ENCODE data around the gene SLC24A3. TPM values are rescaled to one million over a fixed set of nuclear protein-coding genes. Genes with fewer than 3 reads are reported as not detected.

SLC24A3 gene
- total RNA-seq, 1 donor from 2014 or later = not detected

DNA sequence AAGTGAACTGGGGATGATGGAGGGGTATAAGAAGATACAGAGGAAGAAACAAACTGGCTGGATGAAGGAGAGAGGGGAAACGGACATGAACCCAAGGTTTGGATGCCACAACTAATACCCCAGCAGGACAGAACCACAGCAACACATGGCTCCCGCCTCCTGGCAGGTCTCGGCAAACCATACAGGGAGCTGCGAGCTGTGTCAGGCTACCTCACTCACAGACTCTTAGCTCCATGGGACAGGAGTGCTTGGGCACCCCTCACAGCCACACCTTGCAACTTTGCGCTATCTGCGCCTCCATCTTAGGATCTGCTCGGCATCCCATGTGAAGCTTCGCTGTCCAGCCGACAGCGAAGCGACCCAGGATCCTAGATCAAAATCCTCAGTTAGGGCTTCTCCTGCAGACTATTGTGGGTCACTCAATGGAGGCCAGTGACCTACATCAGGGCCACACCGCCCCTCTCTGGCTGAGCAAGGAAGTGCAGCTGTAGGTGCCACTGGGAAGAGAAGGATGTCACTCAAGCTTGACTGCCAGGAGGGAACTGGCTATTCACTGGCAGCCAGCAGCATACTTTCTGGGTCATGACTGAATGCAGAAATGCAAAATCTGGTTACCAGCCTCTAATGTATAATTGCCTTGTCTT lies 371.2 kb downstream of the SLC24A3 start:
- intact Hi-C loops (cut with micrococcal nuclease) = loop anchor here (1.0 to 2.0 kb wide), 3 partner anchors 377 to 1171 kb away; no protein-coding TSS in a partner anchor

DNA sequence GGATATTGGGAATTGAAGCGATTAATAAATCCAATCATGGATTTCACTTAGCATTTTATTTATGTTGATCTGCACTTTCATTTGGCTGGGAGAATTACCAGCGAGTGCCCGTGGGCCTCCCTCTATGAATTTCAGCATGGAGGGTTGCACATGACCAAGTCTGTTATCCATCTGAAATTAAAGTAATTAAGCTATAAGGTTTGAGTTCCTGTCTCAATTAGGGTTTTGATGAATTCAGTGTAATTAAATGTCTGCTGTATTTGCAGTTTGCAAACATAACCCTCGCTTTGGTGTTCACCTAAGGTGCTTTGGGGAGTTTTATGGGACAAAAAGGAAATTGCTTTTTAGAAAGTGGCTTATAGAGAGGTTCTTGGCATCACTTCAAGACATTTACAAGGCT lies 375.8 kb downstream of the SLC24A3 start:
- intact Hi-C loops (cut with micrococcal nuclease) = no loop called here

DNA sequence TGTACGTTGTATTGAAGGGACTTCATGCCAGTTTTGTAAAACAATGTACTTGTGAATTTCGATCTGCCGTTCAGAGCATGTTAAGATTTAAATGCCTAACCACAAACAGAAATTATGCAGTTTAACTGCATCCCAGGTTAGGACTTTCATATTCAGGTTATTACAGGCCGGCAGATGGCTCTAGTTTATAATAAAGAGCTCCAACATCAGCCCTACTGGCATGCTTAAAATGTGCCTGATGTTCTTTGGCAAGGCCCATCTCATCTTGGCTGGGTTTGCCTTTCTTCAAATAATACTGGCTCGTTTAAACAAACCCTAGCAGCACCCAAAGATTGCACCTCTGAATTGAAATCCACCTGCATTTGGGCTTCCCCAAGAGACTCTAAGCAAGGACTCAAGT lies 376.3 kb downstream of the SLC24A3 start:
- intact Hi-C loops (cut with micrococcal nuclease) = no loop called here

DNA sequence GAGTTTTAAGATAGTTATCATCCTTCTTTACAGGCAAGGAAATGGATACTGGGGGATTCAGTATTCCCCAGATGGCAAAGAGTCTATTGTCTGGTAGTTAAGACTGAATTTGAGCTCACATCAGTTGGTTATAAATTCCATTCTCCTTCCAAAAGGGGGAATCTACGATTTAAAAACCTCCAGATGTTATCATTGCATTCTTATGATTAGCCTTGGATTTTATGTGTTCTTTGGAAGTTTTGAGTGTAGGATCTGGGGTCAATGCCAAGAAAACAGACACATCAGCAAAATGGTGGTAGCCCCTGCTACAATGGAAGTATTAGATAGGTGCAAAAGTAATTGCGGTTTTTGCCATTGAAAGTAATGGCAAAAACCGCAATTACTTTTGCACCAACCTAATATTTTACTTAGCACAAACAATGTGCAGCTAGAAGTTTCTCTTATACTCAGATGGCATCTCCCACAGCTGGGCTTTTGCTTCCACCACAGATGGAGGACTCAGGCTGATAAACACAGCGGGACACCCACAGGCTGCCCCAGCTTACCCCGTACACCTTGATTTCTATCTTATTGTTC lies 377.4 kb downstream of the SLC24A3 start:
- intact Hi-C loops (cut with micrococcal nuclease) = no loop called here

DNA sequence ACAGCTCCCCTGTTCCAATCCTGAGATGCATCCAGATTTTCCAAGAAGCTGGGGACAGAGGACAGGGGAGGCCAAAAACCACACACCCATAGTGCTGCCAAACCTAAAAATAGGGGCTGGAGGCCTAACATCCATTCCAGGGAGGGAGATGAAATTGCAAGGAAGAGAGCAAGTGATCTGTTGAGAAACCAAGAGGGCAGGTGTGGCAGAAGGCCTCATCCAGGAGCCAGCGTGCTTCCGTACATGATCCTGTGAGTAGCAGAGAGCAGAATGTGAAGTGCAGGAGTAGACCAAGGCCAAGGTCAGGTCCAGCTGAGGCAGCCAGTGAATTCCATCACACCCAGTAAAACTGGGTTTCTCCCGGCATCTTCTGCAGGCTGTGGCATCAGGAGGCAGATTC lies 377.9 kb downstream of the SLC24A3 start:
- intact Hi-C loops (cut with micrococcal nuclease) = no loop called here

DNA sequence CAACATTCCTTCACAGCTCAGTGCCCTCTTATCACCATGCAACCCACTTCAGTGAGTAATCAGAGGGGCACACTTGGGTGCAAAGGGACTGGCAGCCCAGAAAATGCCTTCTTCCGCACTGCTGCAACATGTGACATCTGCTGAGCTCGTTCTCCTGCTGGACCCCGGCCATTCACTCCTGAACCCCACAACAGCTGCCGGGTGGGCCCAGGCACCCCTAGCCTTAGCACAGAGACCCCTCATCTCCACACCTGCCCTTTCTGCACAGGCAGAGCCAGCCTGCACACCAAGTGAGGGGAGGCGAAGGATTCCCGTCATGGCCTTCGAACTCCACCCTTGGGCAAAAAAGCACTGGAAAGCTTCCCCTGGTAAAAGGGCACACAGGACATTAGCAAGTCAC lies 381.3 kb downstream of the SLC24A3 start:
- intact Hi-C loops (cut with micrococcal nuclease) = no loop called here

DNA sequence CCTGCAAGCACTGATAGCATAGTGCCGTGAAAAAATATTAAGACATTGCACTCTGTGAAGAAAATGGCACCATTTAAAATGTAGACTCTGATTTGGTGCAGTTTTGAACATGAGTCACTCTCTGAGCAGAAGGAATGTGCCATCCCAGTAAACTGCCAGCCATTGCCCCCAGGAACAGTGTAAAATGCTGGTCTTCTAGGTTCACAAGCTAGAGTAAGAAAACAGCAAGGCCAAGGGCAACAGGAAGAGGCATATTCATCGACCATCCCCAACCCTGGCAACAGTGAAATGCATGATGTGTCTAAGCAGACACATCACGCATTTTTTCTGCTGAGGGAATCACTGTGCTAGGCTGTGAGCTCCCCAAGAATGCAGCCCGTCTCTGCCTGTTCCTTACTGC lies 382.5 kb downstream of the SLC24A3 start:
- intact Hi-C loops (cut with micrococcal nuclease) = no loop called here

DNA sequence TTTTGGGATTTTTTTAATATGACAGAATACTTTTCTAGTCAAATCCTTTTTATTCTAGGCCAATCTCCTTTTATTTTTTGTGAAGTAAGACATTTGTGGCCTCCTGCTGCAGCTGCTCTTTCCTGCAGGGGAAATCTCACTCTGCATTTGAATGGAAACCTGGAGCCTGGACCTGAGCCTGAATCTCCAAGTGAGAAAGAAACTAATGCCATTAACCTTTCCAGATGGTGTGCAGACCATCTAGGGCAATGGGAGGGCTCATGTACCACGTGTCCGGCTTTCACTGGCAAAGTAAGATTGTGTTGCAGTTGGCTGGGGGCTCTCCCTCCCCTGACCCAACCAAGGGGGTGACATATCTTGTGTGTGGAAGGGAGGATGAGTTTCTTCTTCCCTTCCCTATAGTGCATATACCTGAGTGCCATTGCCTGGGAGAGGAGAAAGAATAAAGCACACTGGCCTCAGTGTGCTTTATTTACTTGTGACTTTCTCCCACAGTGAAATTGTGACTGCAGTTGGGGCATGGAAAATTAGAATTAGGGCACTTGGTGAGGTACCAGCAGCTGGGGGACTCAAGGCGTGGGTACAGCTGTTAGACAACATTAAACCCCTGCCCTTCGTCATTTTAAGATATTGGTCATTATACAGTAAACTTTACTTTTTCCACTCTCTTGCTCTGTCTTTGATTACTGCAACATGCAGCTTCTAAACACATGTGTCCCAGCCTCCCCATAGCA lies 385.8 kb downstream of the SLC24A3 start:
- intact Hi-C loops (cut with micrococcal nuclease) = no loop called here

DNA sequence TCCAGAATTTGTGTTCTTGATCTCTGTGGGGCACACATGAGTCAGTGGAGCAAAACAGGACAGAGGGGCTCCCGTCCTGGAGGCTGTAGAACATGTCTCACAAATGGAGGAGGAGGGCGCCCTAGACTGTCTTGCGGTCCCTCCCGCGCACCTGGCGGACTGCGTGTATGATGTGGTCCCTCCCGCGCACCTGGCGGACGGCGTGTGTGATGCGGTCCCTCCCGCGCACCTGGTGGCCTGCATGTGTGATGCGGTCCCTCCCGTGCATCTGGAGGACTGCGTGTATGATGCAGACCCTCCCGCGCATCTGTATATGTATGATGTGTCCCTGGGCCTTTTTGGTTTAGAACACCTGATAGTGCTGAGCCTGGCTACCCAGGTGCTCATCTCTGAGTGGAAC lies 386.8 kb downstream of the SLC24A3 start:
- intact Hi-C loops (cut with micrococcal nuclease) = no loop called here

DNA sequence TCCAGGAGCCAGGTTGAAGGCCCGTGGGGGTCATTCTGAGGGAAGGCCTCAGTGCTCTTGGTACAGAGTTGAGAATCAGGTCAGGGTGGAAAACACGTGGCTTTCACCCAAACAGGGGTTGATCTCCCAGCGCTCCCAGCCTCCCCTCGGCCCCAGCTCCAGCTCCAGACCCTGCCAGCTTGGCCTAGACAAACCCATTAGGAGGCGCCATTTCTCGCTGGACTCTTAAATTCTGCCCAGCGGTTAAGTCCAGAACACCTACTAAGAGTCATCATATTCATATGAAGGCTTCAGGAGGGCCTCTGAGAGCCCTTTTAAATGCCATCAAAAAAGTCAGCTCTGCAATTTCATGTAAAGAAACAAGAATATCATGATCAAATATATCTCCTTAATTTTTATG lies 387.6 kb downstream of the SLC24A3 start:
- intact Hi-C loops (cut with micrococcal nuclease) = no loop called here

DNA sequence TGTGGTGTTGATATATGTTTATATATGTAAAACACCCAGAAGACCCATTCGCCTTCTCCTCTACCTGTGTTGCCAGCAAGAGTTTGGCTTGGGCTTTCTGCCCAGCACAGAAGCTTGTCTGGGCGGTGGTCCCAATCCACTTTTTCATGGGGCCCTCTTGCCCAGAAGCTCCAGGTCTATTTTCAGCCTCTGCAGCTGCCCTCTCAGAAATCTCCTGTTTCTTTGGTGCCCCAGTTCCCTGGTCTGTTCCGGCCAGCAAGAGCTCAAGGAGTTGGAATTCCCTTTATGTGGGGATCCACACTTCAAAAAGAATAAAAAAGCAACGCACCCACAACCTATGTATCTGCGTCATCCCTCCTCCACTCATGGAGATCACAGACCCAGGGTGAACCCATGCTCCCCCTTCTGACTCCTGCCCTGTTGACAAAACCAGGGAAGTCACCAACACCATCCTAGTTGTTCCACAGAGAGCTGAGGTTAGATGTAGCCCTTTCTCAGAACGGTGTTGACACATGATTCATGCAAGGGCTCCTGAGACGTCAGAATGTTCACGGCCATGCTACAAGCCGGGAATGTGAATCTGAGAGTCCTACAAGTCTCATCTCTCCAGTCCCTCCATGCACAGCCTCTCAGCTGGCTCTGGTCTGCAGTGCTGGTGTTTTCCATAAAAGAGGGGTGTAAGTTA lies 388.8 kb downstream of the SLC24A3 start:
- intact Hi-C loops (cut with micrococcal nuclease) = no loop called here

DNA sequence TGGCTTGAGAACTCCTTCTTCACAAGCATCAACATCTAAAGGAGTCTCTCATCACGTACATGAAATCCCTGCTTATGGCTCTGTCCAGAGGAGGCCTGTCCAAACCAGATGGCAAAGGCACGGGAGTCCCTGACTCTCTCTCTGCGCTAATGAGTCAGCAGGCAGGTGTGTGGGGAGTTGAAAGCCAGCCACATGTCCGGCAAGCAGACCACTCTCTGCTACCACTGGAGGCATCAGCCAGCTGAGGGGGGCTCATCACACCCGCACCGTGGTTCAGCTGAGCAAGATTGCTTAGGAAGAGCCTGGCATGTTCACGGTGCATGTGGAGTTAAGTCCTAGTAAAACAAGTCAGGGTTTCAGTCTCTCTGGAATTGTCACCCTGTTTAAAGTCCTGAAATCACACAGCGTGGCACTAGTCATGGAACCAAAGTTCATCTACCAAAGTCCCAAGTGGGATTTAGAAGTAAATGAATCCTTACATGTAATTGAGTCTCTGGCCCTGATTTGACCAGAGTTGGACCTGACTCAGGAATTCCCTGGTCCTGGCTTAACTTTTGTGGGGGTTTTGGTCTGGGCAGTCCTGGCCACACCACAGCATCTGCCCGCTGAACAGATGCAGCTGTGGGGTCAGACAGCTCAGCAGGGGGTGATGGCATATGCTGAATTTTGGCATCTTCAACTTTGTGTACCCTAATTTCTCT lies 390.4 kb downstream of the SLC24A3 start:
- intact Hi-C loops (cut with micrococcal nuclease) = no loop called here

DNA sequence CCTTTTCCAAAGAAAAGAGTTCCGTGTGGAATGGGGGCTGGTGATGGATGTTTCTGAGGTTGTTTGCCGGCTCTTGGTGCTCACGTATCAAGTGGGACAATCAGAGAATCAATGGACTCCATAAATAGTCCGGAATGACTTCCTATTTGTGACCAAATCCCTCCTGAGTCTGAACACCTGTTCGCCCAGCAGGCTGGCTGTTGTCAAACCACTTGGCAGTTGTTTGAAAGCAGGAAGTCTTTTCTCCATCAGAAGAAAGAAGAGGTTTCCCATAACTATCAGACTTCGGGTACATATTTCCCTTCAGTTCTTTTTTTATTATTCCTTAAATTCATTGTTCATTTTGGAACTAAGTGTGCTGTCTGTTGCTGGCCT lies 390.9 kb downstream of the SLC24A3 start:
- intact Hi-C loops (cut with micrococcal nuclease) = no loop called here

DNA sequence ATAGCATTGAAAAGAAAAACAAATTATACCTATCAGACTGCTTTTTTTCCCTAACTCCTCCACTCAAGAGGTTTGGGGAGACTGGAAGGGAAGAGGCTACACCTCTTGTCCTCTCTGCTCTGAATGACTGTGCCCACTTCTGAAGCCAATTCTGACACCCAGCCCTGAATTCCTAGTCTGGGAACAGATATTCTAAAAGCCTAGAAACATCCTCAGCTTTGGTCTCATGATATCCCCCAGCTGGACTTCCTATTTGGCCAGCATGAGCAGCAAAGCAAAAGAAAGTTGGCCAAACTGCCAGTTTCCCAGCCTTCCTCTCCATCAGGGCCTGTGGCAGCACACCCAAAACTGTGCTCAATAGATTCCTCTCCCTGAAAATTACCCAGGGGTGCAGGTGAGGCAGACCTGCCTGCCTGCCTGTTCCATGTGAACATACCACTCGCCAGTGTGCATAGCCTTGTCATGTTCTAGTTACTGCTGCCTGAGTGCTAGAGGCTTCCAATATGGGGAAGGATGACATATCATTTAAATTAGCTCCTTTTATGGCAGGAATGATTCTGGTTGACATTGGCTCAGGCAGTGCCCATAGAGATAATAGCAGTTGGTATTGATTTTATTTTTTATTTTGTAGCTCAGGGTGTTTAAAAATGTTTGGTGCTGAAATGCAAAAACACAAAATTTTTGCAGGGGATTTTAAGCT lies 393.5 kb downstream of the SLC24A3 start:
- intact Hi-C loops (cut with micrococcal nuclease) = no loop called here

DNA sequence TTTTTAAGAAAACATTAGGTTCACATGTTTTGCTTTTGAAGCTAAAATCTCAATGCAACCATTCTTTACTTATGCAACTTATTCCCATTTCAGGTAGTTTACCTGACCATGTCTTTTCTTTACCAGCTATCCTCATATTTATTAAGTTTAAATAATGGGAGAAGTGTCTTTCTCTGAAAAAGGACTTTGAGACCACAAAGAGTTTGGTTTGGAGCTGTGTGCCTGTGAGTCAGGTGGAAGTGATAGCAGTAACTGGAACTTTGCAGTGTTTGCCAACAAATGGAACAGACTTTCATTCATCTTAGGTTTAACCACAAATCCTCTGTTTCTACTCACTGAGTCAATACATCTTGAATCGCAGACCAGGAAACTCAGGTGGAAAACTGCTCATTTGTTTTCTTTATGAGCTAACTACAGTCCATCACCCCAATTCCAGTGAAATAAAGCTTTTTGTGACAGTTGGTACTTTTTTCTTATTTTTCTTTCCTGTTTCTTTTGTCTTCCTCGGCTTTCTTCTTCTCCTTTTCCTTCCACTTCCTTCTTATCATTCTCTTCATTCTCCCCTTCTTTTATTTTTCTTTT lies 397.3 kb downstream of the SLC24A3 start:
- intact Hi-C loops (cut with micrococcal nuclease) = no loop called here

DNA sequence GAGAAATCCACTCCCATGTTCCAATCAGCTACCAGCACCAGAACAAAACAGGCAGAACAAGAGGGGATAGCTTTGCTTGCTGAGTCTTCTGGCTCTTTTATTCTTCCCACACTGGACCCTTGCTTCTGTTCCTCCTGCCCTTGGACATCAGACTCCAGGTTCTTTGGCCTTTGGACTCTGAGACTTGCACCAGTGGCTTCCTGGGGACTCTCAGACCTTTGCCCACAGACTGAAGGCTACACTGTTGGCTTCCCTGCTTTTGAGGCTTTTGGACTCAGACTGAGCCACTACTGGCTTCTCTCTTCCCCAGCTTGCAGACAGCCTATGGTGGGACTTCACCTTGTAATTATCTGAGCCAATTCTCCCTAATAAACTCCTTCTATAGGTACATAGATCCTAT lies 403.2 kb downstream of the SLC24A3 start:
- intact Hi-C loops (cut with micrococcal nuclease) = no loop called here

DNA sequence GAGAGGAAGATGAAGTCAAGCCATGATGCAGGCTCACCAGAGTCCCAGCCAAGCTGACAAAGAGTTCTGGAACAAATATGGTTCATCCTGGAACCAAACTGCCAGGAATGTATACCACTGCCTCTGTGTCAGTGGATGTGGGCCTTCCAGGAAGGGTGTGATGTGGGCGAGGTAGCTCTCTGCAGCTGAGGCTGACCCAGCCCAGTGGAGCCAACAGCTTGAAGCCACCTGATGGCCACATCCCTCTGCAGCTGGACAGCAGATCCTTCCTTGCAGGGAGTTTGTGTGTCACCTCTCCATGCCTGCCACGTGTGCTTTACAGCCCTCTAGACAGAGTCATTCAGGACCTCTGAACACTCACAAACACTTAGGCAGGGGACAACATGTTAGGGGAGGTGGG lies 403.6 kb downstream of the SLC24A3 start:
- intact Hi-C loops (cut with micrococcal nuclease) = no loop called here

DNA sequence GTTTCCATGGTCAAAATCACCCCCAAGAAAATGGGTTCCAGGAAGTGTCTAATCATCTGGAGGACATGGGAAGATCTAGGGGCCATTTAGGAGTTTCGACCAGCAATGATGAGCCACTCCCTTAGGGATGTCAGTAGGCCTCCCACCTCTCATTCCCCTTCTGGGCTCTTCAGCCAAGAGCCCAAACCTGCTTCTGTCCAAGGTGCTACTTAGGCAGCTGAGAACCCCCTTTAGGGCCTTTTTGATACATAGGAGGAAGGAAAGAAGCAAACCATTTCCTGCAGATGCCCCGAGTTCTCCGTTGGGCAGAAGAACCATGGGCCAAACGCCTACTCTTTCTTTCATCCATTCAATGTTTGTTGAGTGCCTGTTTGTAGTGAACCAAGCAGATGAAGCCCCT lies 404.2 kb downstream of the SLC24A3 start:
- intact Hi-C loops (cut with micrococcal nuclease) = no loop called here

DNA sequence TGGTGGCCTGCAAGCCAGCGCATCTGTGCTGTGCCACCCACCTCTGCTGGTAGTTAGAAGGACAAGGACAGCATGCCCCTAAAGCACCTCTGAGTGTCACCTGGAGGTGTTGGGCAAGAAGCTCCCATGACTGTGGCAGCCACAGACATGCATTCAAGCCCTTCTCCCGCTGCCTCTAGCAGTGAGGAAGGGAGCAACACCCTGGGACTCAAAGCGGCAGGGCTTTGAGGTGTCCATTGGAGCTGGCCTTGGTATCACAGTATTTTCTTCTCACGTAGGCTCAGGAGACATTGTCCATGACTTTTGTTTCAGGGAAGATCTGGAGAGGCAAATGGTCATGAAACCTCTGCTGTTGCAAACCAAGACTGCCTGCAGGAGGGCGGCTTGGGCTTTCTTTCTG lies 404.8 kb downstream of the SLC24A3 start:
- intact Hi-C loops (cut with micrococcal nuclease) = no loop called here

DNA sequence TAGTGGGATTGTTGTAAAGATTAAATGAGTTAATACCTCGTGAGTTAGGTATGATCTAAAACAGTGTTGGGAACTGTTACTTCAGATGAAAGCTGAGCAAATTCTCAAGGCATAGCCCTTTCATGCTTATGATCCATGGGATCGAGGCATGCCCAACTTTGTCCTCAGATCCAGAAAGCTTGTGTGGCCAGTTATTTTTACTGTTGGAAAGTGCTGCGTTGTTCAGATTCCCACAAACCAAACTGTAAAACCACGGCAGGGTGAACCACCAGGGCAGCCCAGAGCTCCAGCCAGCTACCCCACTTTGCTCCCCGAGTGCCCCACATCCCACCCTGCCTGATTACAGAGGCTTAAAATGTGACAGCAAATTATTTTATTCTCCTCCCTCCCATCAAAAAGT lies 406.3 kb downstream of the SLC24A3 start:
- intact Hi-C loops (cut with micrococcal nuclease) = no loop called here

All from T-helper 1 cell treated with Interleukin-12 subunit alpha and Interleukin-12 subunit beta and Interleukin-4 antibody, amounts not matched to agents 30 ng/mL and 1 ng/mL, for 36 hours (primary cell).